DOHH2 (cell line): ENCODE measurements around the gene ARHGAP29.
"Not testable (repeated sequence)": the region's sequence is repeated elsewhere in the genome, so short reads cannot be mapped to it uniquely, and the experiment has no call there.

Source experiments
- H3F3A ChIP-seq: fragments of 200-600 bp; sonication (generic), shearing (Covaris generic); 2 replicates; pipeline ENCODE4 v1.6.0; 2016; ENCODE audit warnings: antibody characterized with exemption, mild to moderate bottlenecking; ENCODE audit not compliant: control insufficient read depth, insufficient read depth
- H3K27ac ChIP-seq: fragments of 200-600 bp; sonication (generic); 2 replicates; pipeline ENCODE4 v1.5.1; 2014; ENCODE audit warnings: low read depth, mild to moderate bottlenecking, low read length, moderate library complexity
- H3K27me3 ChIP-seq: fragments of 200-600 bp; sonication (generic); 2 replicates; pipeline ENCODE4 v1.6.1; 2014; ENCODE audit warnings: mild to moderate bottlenecking, low read length, mixed read lengths; ENCODE audit not compliant: control insufficient read depth
- H3K36me3 ChIP-seq: fragments of 200-600 bp; sonication (generic); 2 replicates; pipeline ENCODE4 v1.6.1; 2014; ENCODE audit warnings: mild to moderate bottlenecking, low read length, moderate library complexity, mixed read lengths; ENCODE audit not compliant: control insufficient read depth
- H3K4me1 ChIP-seq: fragments of 200-600 bp; sonication (generic); 2 replicates; pipeline ENCODE4 v1.6.1; 2014; ENCODE audit warnings: mild to moderate bottlenecking, low read length, mixed read lengths; ENCODE audit not compliant: control insufficient read depth
- H3K4me2 ChIP-seq: fragments of 200-600 bp; sonication (generic); 2 replicates; pipeline ENCODE4 v1.6.0; 2014; ENCODE audit warnings: mild to moderate bottlenecking, low read length, moderate library complexity
- H3K4me3 ChIP-seq: fragments of 200-600 bp; sonication (generic); 2 replicates; pipeline ENCODE4 v1.5.1; 2014; ENCODE audit warnings: mild to moderate bottlenecking, low read length, mixed read lengths
- H3K79me2 ChIP-seq: fragments of 200-600 bp; sonication (generic); 2 replicates; pipeline ENCODE4 v1.6.1; 2014; ENCODE audit warnings: mild to moderate bottlenecking, low read length, mixed read lengths; ENCODE audit not compliant: control insufficient read depth
- H3K9me2 ChIP-seq: fragments of 200-600 bp; sonication (generic); replicated peaks from 2 replicates; pipeline ENCODE4 v1.6.1; 2014; ENCODE audit warnings: mild to moderate bottlenecking, low read length, mixed read lengths; ENCODE audit not compliant: control insufficient read depth
- H3K9me3 ChIP-seq: fragments of 200-600 bp; sonication (generic); 2 replicates; pipeline ENCODE4 v1.6.1; 2014; ENCODE audit warnings: antibody characterized with exemption, low read length, mixed read lengths; ENCODE audit not compliant: control insufficient read depth, insufficient read depth
- H4K20me1 ChIP-seq: fragments of 200-600 bp; sonication (generic); 2 replicates; pipeline ENCODE4 v1.6.0; 2014; ENCODE audit warnings: low read depth, mild to moderate bottlenecking, antibody characterized with exemption, low read length, moderate library complexity; ENCODE audit not compliant: control insufficient read depth, insufficient read depth
- EZH2phosphoT487 ChIP-seq: fragments of 200-600 bp; sonication (generic); IDR thresholded peaks from 2 replicates; pipeline ENCODE4 v1.6.1; 2017; ENCODE audit warnings: borderline replicate concordance, mild to moderate bottlenecking, antibody characterized with exemption, low read length, moderate library complexity, mixed read lengths
- TF ChIP-seq, protein P1 (sequence below): fragments of 200-600 bp; sonication (generic); IDR thresholded peaks from one replicate; pipeline ENCODE4 v1.5.1; 2014; ENCODE audit warnings: antibody characterized with exemption, mild to moderate bottlenecking, low read depth, low read length; ENCODE audit not compliant: poor library complexity, severe bottlenecking

Gene ARHGAP29

GRCh38 chr1:94156096-94156625 lies 81.2 kb downstream of the ARHGAP29 start:
- no peak overlapping the region for H3K4me2 ChIP-seq
- no peak for TF ChIP-seq EZH2phosphoT487
- TF ChIP-seq, protein P1, sequence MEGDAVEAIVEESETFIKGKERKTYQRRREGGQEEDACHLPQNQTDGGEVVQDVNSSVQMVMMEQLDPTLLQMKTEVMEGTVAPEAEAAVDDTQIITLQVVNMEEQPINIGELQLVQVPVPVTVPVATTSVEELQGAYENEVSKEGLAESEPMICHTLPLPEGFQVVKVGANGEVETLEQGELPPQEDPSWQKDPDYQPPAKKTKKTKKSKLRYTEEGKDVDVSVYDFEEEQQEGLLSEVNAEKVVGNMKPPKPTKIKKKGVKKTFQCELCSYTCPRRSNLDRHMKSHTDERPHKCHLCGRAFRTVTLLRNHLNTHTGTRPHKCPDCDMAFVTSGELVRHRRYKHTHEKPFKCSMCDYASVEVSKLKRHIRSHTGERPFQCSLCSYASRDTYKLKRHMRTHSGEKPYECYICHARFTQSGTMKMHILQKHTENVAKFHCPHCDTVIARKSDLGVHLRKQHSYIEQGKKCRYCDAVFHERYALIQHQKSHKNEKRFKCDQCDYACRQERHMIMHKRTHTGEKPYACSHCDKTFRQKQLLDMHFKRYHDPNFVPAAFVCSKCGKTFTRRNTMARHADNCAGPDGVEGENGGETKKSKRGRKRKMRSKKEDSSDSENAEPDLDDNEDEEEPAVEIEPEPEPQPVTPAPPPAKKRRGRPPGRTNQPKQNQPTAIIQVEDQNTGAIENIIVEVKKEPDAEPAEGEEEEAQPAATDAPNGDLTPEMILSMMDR: no peak
- no peak overlapping the region for H3K4me3 ChIP-seq

GRCh38 chr1:94154989-94155388 lies 82.4 kb downstream of the ARHGAP29 start:
- Histone ChIP-seq H4K20me1 (no peaks in the 10 kb centered on the region), H3K27ac (no peak overlapping the region), H3F3A (no peaks in the 10 kb centered on the region), H3K9me3 (no peaks in the 10 kb centered on the region), H3K4me2 (no peak overlapping the region), H3K4me1 (no peaks in the 10 kb centered on the region), H3K9me2 (no peaks in the 10 kb centered on the region), H3K36me3 (no peaks in the 10 kb centered on the region), H3K4me3 (no peak overlapping the region), H3K27me3 (no peaks in the 10 kb centered on the region), H3K79me2 (no peaks in the 10 kb centered on the region)
- TF ChIP-seq, protein P1: no peak
- TF ChIP-seq EZH2phosphoT487: no peak

More at GRCh38 chr1:94156096-94156625, 81.2 kb downstream of the ARHGAP29 start:
- Histone ChIP-seq H3F3A (no peaks in the 10 kb centered on the region), H3K36me3 (no peaks in the 10 kb centered on the region), H3K27ac (no peak overlapping the region), H3K9me2 (no peaks in the 10 kb centered on the region), H3K79me2 (no peaks in the 10 kb centered on the region), H3K9me3 (no peaks in the 10 kb centered on the region), H3K4me1 (no peaks in the 10 kb centered on the region), H4K20me1 (no peaks in the 10 kb centered on the region), H3K27me3 (no peaks in the 10 kb centered on the region)

DNA sequence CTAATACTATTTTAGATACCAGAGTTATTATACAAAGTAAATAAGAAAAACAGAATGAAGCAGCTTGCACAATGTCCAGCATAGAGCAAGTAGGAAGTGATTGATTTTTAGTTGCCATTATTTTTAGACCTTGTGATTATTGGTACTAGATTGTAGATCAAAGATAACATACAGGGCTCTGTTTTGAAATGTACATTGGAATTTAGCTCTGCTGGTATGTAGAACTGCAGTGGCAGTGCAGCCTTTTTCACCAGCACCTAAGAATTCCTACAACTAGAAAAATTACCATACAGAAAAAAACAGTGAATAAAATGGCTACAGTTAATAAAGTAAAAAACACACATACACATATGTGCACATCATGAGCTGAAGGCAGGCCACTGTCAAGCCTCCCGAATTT lies 84.3 kb downstream of the ARHGAP29 start:
- H3K9me3 ChIP-seq: no peaks in the 10 kb centered on the region
- no peaks in the 10 kb centered on the region for H3K79me2 ChIP-seq
- no peak overlapping the region for H3K4me3 ChIP-seq
- H4K20me1 ChIP-seq: no peaks in the 10 kb centered on the region
- H3K9me2 ChIP-seq: no peaks in the 10 kb centered on the region
- H3K27ac ChIP-seq: no peak overlapping the region
- no peaks in the 10 kb centered on the region for H3F3A ChIP-seq
- H3K4me1 ChIP-seq: no peaks in the 10 kb centered on the region
- TF ChIP-seq EZH2phosphoT487: no peak
- TF ChIP-seq, protein P1: no peak
- no peaks in the 10 kb centered on the region for H3K36me3 ChIP-seq
- no peaks in the 10 kb centered on the region for H3K27me3 ChIP-seq
- no peak overlapping the region for H3K4me2 ChIP-seq

GRCh38 chr1:94149166-94149565 lies 88.2 kb downstream of the ARHGAP29 start:
- not testable (repeated sequence) for H3F3A ChIP-seq, H4K20me1 ChIP-seq, H3K9me2 ChIP-seq, H3K4me1 ChIP-seq, H3K79me2 ChIP-seq, H3K4me3 ChIP-seq, H3K27me3 ChIP-seq, H3K9me3 ChIP-seq, H3K27ac ChIP-seq, H3K4me2 ChIP-seq, H3K36me3 ChIP-seq
